HG03575 (cell line): ENCODE data around the gene SLC23A2.
"Not testable (repeated sequence)": the region's sequence is repeated elsewhere in the genome, so short reads cannot be mapped to it uniquely, and the experiment has no call there.

Experiments used
- ATAC-seq: cut with Tn5 transposase; IDR thresholded peaks from one replicate; pipeline ENCODE4 v1.9.1; 2021; ENCODE audit not compliant: unreplicated experiment, insufficient number of reproducible peaks, low FRiP score; ENCODE audit errors: extremely low read depth

SLC23A2 gene

DNA sequence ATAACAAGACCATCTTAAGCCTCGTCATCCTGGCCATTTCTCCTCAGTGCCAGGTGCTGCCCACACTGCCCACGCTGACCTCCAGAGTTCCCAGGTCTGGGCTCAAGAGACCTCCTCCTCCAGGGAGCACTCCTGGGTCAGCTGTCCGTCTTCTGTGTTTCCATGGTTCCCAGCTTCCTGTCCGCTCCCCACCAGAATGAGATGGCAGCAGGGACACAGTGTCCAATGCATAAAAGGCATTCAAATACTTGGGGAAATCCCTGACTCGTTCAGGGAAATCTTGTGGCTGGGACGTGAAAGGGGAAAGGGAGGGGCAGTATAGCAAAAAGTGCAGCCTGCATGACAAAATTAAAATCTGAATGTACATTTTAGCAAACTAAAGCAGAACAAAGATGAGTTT lies 54.3 kb downstream of the SLC23A2 start:
- no peak for ATAC-seq

DNA sequence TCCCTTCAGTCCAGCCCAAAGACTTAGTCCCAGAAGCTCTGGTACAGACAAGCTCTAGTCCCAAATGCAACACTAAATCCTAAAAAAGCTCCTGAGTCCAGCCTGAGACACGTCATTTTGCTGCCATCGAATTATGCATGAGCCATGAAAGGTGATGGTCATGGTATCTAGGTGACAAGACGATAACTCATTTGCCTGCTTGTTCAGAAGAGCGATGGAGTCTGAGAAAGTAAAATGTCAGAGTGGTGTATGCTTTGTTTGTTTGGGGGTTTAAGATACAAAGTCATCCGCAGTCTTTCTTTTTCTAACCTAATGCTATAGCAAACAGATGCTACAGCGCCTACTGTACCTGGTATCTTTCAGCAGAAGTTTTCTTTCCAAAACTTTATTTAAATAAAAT lies 54.7 kb downstream of the SLC23A2 start:
- ATAC-seq: no peak

GRCh38 chr20:4944518-4945313 lies 56.6 kb downstream of the SLC23A2 start:
- ATAC-seq: no peak

DNA sequence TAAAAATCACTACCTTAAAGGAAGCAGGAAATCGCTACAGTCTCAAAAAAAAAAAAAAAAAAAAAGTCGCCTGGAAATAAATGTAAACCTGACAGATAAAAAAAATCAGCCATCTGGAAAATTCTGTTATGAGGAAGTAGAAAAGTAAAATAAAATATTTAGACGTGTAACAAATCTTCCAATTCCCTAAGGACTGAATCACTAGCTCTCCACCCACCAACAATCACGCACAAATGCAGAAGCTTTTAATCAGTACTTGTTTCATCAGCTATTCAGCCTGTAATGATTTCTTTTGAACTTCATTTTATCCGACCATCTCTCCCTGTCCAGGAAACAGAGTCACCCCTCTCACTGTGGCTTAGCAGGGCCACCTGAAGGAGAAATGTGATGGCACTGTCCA lies 59.0 kb downstream of the SLC23A2 start:
- no peak for ATAC-seq

GRCh38 chr20:4937407-4938319 lies 63.6 kb downstream of the SLC23A2 start:
- ATAC-seq: no peak

- no peak for ATAC-seq
These were observed 64.4 kb downstream of the SLC23A2 start for GRCh38 chr20:4936851-4937406.

DNA sequence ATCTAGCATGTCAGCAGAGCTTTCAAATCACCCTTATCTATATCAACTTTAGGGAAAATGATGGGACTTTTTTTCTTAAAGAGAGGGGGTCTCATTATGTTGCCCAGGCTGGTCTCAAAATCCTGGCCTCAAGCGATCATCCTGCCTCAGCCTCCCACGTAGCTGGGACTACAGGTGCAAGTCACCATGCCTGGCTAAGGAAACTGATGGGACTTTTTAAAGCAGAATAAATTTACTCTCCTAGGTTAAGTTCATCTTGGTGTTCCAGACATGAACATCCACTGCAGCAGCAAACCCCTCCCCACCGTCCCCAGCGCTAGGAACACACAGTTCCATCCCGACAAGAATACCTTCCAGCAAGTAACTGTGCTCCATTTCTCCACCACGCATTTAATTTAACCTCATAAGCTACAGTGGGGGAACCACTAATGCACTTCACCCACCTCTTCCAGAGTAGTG lies 64.9 kb downstream of the SLC23A2 start:
- ATAC-seq: no peak

DNA sequence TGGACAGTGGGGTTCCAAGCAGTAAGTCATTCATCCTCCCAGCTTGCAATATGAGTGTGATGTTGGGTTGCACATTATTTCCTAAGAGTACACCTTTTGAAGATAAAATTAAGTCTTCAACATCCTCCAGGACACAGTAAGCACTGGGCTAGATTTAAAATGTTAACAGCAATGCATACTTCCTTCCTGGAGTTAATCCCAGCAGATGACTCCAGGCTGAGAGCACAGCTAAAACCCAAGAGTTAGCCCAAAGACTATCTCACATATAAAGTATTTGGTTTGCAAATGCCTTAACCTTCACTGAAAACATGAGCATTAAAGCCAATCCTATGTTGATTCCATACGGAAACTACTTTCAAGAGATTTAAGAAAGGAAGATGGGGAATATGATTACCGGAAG lies 69.2 kb downstream of the SLC23A2 start:
- ATAC-seq: no peak

DNA sequence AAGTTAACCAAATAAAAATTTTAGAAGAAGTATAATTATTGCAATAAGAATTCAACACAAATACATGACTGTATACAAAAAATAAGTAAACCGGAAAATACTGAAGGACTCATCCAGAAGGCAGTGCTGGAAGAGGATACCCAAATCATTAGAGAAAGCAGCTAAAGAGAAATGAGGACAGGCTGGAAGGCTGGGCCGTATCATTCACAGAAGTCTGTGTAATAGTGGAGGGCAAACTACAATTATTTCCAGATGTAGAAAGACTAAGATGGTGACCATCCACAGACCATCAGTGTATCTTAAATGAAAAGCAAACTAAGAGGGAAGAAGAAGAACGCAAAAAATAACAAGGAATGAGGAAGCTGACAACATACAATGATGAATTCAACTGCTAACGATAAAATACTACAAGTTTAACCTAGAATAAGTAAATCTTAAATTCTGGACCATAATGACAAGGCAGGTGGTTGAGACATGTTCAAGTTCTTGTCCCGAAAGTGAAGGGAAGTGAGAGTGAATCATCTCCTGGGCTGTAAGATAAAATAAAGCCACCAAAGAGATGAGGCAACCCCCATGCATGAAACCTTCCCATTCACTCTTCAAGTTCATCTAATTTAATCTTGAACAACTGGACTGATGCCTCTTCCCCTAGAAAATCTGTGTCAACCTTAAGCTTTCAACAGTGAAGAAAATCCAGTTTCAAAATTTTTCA lies 71.5 kb downstream of the SLC23A2 start:
- ATAC-seq: no peak

GRCh38 chr20:4926531-4927156 lies 74.7 kb downstream of the SLC23A2 start:
- no peak for ATAC-seq

- ATAC-seq: no peak
These were observed 75.3 kb downstream of the SLC23A2 start for GRCh38 chr20:4925842-4926530.

DNA sequence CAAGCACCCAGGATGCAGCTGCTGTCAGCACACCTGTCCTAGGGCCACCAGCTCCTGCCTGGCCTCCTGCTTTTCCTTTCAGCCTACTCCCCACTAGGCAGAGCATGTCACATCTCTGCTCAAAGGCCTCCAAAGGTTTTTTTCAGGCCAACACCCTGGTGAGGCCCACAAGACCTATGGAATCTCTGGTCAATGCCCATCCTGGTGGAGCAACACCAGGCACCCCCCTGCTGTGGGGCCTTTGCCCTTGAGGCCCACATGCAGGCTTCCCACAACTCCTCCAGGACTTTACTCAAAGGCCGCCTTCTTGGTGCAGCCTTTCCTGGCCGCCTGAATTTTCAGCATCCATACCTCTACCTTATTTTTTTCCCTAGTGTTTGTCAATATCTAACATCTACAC lies 76.9 kb downstream of the SLC23A2 start:
- ATAC-seq: no peak

DNA sequence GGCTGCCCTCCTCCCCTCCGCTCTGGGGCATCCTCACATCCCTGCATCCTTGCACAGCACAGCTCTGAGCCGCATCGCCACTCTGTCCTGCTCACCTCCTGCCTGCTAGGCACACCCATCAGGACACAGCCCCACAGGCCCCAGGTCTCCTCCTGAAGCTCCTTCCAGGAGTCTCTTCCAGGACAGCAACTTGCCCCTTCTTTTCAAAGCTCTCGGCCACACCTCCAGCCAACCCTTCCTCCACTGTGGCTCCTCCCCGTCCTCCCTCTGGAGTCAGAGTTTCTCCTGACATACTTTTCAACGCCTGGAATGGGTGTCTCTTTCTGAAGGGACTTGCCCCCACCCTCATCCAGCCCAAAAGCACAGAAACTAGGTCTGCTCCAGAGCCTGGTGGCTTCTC lies 77.3 kb downstream of the SLC23A2 start:
- no peak for ATAC-seq

DNA sequence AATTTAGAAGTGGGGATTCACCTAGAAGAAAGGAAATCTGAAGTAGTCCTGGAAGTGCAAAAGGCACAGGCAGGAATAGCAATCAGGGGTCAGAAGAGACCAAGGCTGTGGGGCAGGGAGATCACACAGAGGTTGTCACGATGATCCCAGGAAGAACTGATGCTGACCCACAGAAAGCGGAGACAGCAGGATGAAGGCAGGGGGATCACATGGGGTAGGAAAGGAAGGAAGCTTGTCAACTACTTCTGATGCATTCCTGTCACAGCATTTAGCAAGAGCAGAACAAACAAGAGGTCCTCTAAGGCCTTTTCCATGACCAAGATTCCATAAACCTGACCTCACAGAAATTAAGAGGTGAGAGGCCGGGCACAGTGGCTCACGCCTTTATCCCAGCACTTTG lies 79.1 kb downstream of the SLC23A2 start:
- no peak for ATAC-seq

DNA sequence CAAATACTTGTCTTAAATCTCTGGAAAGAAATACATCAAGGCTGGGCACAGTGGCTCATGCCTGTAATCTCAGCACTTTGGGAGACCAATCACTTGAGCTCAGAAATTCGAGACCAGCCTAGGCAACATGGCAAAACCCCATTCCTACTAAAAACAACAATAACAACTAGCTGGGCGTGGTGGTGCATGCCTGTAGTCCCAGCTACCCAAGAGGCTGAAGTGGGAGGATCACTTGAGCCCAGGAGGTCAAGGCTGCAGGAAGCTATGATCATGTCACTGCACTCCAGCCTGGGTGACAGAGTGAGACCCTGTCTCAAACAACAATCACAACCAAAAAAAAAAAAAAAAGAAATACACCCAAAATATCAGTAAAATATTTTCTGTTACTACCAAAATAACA lies 80.0 kb downstream of the SLC23A2 start:
- ATAC-seq: not testable (repeated sequence)

DNA sequence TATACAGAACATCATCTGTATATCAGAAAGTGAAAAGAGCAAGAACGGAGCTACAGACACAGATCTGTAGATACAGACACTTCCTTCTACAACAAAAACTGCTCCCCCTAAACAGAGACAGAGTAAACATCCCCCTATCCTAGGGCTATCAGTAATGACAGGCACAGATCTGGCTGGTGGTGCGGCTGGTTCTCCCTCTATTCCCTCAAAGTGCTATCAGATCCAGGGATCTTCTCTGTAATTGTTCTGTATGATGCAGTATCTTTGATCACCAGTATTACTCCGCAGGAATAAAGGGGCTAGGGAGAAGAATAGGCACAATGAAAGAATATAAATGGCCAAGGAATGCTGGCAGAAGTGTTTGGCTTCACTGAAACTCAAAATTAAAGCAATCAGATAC lies 80.7 kb downstream of the SLC23A2 start:
- ATAC-seq: no peak

DNA sequence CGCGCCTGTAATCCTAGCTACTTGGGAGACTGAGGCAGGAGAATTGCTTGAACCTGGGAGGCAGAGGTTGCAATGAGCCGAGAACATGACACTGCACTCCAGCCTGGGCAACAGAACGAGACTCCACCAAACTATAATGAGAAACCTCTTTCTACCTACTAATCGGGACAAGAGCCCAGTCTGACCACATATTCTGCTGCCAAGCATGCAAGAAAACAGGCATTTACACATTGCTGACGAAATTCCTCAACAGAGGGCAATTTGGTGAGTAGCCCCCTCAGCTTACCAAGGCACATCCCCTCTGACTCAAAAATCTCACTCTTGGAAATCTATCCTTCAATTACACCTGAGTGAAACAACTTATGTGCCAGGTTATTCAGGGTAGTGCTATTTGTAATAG lies 81.2 kb downstream of the SLC23A2 start:
- ATAC-seq: no peak

GRCh38 chr20:4919047-4919704 lies 82.1 kb downstream of the SLC23A2 start:
- no peak for ATAC-seq
